IPS-15b (cell line): ENCODE measurements around the gene CDKN2AIP.

ENCODE experiments used
- H3K27me3 ChIP-seq: one replicate; pipeline ENCODE4 v1.6.1; 2013; ENCODE audit warnings: low read length; ENCODE audit not compliant: control insufficient read depth, insufficient read depth
- H3K36me3 ChIP-seq: one replicate; pipeline ENCODE4 v1.6.1; 2013; ENCODE audit warnings: low read length; ENCODE audit not compliant: control insufficient read depth, insufficient read depth
- H3K4me1 ChIP-seq: one replicate; pipeline ENCODE4 v1.6.1; 2013; ENCODE audit warnings: mild to moderate bottlenecking, low read length; ENCODE audit not compliant: control insufficient read depth, insufficient read depth
- H3K4me3 ChIP-seq: one replicate; pipeline ENCODE4 v1.5.1; 2013; ENCODE audit warnings: low read depth, low read length
- H3K9ac ChIP-seq: one replicate; pipeline ENCODE4 v1.6.1; 2013; ENCODE audit warnings: low read depth, mild to moderate bottlenecking, low read length
- H3K9me3 ChIP-seq: one replicate; pipeline ENCODE4 v1.6.1; 2013; ENCODE audit warnings: mild to moderate bottlenecking, low read length; ENCODE audit not compliant: control insufficient read depth, insufficient read depth

Gene CDKN2AIP

GRCh38 chr4:183444214-183445096, at the start of gene CDKN2AIP:
CDKN2AIP (plus strand) TSS chr4:183444636; CDS start chr4:183444798, 162 bp downstream.
- Histone ChIP-seq H3K9me3 (no peaks in the 10 kb centered on the region), H3K27me3 (no peaks in the 10 kb centered on the region), H3K4me1 (no peaks in the 10 kb centered on the region), H3K4me3 (peak within 1 kb of the TSS; percentile 93), H3K36me3 (peaks cover 13% of the 10 kb centered on the region), H3K9ac (peak within 1 kb of the TSS; percentile 94)

DNA sequence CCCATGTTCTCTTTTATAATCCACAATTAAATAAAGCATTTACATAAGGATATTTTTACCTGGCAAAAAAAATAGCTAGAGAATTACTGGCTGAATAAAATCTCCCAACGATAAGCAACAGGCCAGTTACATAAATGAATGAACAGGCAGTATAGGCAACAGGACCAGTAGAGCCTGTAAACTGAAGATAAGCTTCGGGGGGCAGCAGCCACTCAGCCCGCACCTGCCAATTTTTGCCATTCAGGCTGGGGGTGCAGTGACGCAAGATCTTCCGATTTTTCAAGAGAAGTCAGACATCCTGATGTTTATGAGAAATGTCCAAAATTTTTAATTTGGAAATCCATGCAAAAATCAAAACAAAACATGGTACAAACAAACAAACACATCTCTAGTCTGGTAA, 49.0 kb upstream of the CDKN2AIP start:
- Histone ChIP-seq H3K36me3 (no peaks in the 10 kb centered on the region), H3K27me3 (peaks cover 2% of the 10 kb centered on the region), H3K9ac (no peak overlapping the region), H3K4me3 (no peak overlapping the region), H3K9me3 (no peaks in the 10 kb centered on the region), H3K4me1 (no peaks in the 10 kb centered on the region)

GRCh38 chr4:183396227-183396637, 48.2 kb upstream of the CDKN2AIP start:
- H3K4me3 ChIP-seq, result no peak overlapping the region
- no peaks in the 10 kb centered on the region for H3K9me3 ChIP-seq
- peaks cover 2% of the 10 kb centered on the region for H3K27me3 ChIP-seq
- no peak overlapping the region for H3K9ac ChIP-seq
- H3K4me1 ChIP-seq, result no peaks in the 10 kb centered on the region
- no peaks in the 10 kb centered on the region for H3K36me3 ChIP-seq

- Histone ChIP-seq H3K9me3 (no peaks in the 10 kb centered on the region), H3K9ac (no peak overlapping the region)
Observed at GRCh38 chr4:183397741-183398297, 46.6 kb upstream of the CDKN2AIP start.

GRCh38 chr4:183398298-183399125, 45.9 kb upstream of the CDKN2AIP start:
- Histone ChIP-seq H3K27me3 (peaks cover 2% of the 10 kb centered on the region), H3K36me3 (no peaks in the 10 kb centered on the region), H3K9me3 (no peaks in the 10 kb centered on the region), H3K4me3 (peak overlapping the region; percentile 40), H3K9ac (peak overlapping the region; percentile 70), H3K4me1 (no peaks in the 10 kb centered on the region)

More at GRCh38 chr4:183397741-183398297, 46.6 kb upstream of the CDKN2AIP start:
- Histone ChIP-seq H3K36me3 (no peaks in the 10 kb centered on the region), H3K4me3 (peak overlapping the region; percentile 40), H3K4me1 (no peaks in the 10 kb centered on the region), H3K27me3 (peaks cover 2% of the 10 kb centered on the region)

DNA sequence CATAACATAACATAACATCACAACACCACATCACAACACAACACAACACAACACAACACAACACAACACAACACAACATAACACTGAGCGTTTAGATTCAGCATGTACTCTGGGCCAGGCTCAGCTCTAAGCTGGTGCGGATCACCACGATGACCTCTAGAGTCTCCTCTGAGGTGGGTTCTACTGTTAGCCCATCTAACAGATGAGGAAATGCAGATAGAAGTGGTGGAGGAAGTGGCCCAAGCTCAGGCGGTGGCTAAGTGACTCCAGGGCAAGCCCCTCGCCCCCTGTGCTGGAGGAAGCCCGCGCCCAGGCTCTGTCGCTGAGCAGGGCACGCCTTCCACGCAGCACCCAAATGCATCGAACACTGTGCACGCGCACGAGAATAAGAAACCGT, 45.3 kb upstream of the CDKN2AIP start:
- H3K9me3 ChIP-seq, result no peaks in the 10 kb centered on the region
- H3K4me3 ChIP-seq, result no peak overlapping the region
- peaks cover 2% of the 10 kb centered on the region for H3K27me3 ChIP-seq
- H3K4me1 ChIP-seq, result no peaks in the 10 kb centered on the region
- no peaks in the 10 kb centered on the region for H3K36me3 ChIP-seq
- H3K9ac ChIP-seq, result no peak overlapping the region

- H3K4me3 ChIP-seq, result no peak overlapping the region
- no peak overlapping the region for H3K9ac ChIP-seq
- H3K9me3 ChIP-seq, result no peaks in the 10 kb centered on the region
- H3K27me3 ChIP-seq, result peaks cover 2% of the 10 kb centered on the region
- no peaks in the 10 kb centered on the region for H3K4me1 ChIP-seq
- H3K36me3 ChIP-seq, result no peaks in the 10 kb centered on the region
Observed at GRCh38 chr4:183399616-183400015, 44.8 kb upstream of the CDKN2AIP start.

DNA sequence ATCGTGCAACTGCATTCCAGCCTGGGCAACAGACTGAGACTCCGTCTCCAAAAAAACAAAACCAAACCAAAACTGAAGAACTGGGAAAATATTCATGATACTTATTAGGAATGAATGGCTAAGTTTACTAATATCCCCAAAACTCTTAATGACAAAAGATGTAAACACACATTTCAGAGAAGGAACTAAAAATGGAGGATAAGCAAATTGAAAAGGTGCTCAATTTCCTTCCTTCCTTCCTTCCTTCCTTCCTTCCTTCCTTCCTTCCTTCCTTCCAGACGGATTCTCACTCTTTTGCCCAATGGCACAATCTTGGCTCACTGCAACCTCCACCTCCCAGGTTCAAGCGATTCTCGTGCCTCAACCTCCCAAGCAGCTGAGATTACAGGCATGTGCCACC, 44.4 kb upstream of the CDKN2AIP start:
- no peaks in the 10 kb centered on the region for H3K36me3 ChIP-seq
- no peak overlapping the region for H3K9ac ChIP-seq
- no peaks in the 10 kb centered on the region for H3K4me1 ChIP-seq
- H3K27me3 ChIP-seq, result peaks cover 2% of the 10 kb centered on the region
- no peak overlapping the region for H3K4me3 ChIP-seq
- no peaks in the 10 kb centered on the region for H3K9me3 ChIP-seq

DNA sequence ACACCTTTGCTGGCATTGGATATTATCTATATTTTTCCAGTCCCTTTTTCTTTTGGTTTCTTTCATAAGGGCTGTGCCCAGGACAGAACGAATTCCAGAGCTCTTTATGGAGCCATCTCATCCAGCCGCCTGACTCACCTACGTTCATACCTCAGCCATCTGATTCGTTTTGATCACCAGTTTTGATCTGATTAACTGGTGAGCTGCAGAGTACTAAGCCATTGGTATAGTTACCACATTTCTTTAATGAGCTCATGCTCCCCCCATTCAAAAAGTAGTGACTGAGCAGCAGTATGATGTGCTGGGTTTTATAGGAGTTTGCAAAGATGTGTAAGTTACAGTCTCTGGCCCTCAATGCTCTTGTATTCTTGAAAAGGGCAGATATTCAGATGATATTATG, 43.0 kb upstream of the CDKN2AIP start:
- Histone ChIP-seq H3K36me3 (no peaks in the 10 kb centered on the region), H3K4me3 (no peak overlapping the region), H3K4me1 (no peaks in the 10 kb centered on the region), H3K9me3 (no peaks in the 10 kb centered on the region), H3K9ac (no peak overlapping the region), H3K27me3 (peaks cover 2% of the 10 kb centered on the region)

GRCh38 chr4:183402771-183403170, 41.7 kb upstream of the CDKN2AIP start:
- H3K4me1 ChIP-seq, result no peaks in the 10 kb centered on the region
- peaks cover 2% of the 10 kb centered on the region for H3K27me3 ChIP-seq
- H3K9me3 ChIP-seq, result no peaks in the 10 kb centered on the region
- H3K36me3 ChIP-seq, result no peaks in the 10 kb centered on the region
- H3K9ac ChIP-seq, result no peak overlapping the region
- no peak overlapping the region for H3K4me3 ChIP-seq

GRCh38 chr4:183403486-183403885, 41.0 kb upstream of the CDKN2AIP start:
- Histone ChIP-seq H3K27me3 (no peaks in the 10 kb centered on the region), H3K4me3 (no peak overlapping the region), H3K36me3 (no peaks in the 10 kb centered on the region), H3K9ac (no peak overlapping the region), H3K9me3 (no peaks in the 10 kb centered on the region), H3K4me1 (no peaks in the 10 kb centered on the region)
